Chondrocyte (in vitro differentiated cells): ENCODE measurements around the gene ARVCF. TPM values are rescaled to one million over a fixed set of nuclear protein-coding genes. Genes with fewer than 3 reads are reported as not detected.

Experiments
- DNase-seq: peaks from one replicate; pipeline ENCODE4 v3.0.0; 2021; ENCODE audit warnings: mixed read lengths, low spot score
- H3K27ac Mint-ChIP-seq: one replicate; pipeline ENCODE4 v1.8.0; 2021; ENCODE audit warnings: mild to moderate bottlenecking, moderate library complexity, mixed read lengths; ENCODE audit not compliant: unreplicated experiment
- H3K27me3 Mint-ChIP-seq: 2 replicates; pipeline ENCODE4 v1.8.0; 2021; ENCODE audit warnings: low read depth, mixed read lengths
- H3K36me3 Mint-ChIP-seq: 2 replicates; pipeline ENCODE4 v1.8.0; 2021; ENCODE audit warnings: low read depth, mixed read lengths
- H3K4me1 Mint-ChIP-seq: 2 replicates; pipeline ENCODE4 v1.8.0; 2021; ENCODE audit warnings: low read depth, mild to moderate bottlenecking, mixed read lengths
- H3K4me3 Mint-ChIP-seq: one replicate; pipeline ENCODE4 v1.8.0; 2021; ENCODE audit warnings: mild to moderate bottlenecking, moderate library complexity, mixed read lengths; ENCODE audit not compliant: unreplicated experiment
- H3K9me3 Mint-ChIP-seq: 2 replicates; pipeline ENCODE4 v1.8.0; 2021; ENCODE audit warnings: low read depth, mixed read lengths
- total RNA-seq: library from RNA; stranded (reverse); gene quantifications from 3 replicates; pipeline ENCODE4 v1.2.1, GENCODE V29; 2021
- TF ChIP-seq, protein P1 (sequence below): fragments of 200-600 bp; sonication (generic); IDR thresholded peaks from 2 replicates; pipeline ENCODE4 v1.5.0; 2021; ENCODE audit warnings: antibody characterized with exemption, mild to moderate bottlenecking, moderate library complexity

Gene ARVCF
- total RNA-seq, 1 donor from 2014 or later = 24.2 TPM

DNA sequence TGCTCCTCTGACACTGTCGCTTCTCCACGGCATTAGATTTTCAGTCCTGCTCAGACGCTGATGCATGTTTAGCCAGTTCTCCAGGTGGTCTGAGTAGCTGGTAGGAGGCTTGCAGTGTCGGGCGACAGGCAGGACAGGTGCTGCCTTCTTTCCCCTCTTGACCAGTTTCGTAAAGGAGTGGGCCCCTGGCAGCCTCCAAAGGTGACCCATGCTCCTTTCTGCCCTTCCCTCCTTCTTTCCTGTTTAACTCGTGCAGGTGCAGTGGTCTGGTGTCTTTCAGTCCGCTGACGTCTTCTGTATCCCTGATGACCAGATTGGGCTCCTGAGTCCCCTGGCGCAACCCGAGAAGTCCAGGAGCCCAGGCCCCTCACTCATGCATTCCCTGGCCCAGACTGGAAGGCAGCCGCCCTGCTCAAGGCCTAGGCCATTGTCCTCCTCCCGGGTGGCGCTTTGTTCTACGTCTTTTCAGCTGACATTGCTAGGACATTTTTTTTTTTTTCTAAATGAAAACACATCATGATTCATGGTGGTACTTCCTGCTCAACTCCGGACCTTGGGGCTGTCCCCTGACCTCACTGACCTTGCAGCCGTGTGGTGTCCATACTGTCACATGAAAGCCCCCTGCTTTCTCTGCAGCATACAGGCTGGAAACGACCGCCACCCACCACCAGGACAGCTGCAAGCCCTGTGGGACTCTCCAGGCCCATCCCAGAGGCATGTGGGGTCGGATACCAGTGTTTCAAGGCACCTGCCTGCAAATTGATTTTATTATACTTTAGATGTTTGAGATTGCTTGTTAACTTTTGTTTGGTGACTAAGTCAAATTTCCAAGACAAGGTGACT is 49.5 kb downstream of the ARVCF start:
- peaks cover 3% of the 10 kb centered on the region for H3K4me1 Mint-ChIP-seq
- TF ChIP-seq, protein P1, sequence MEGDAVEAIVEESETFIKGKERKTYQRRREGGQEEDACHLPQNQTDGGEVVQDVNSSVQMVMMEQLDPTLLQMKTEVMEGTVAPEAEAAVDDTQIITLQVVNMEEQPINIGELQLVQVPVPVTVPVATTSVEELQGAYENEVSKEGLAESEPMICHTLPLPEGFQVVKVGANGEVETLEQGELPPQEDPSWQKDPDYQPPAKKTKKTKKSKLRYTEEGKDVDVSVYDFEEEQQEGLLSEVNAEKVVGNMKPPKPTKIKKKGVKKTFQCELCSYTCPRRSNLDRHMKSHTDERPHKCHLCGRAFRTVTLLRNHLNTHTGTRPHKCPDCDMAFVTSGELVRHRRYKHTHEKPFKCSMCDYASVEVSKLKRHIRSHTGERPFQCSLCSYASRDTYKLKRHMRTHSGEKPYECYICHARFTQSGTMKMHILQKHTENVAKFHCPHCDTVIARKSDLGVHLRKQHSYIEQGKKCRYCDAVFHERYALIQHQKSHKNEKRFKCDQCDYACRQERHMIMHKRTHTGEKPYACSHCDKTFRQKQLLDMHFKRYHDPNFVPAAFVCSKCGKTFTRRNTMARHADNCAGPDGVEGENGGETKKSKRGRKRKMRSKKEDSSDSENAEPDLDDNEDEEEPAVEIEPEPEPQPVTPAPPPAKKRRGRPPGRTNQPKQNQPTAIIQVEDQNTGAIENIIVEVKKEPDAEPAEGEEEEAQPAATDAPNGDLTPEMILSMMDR = no peak
- no peaks in the 10 kb centered on the region for H3K9me3 Mint-ChIP-seq
- no peak overlapping the region for H3K4me3 Mint-ChIP-seq
- H3K36me3 Mint-ChIP-seq = peaks cover 5% of the 10 kb centered on the region
- H3K27ac Mint-ChIP-seq = no peak overlapping the region
- DNase-seq = no peak
- H3K27me3 Mint-ChIP-seq = no peaks in the 10 kb centered on the region

DNA sequence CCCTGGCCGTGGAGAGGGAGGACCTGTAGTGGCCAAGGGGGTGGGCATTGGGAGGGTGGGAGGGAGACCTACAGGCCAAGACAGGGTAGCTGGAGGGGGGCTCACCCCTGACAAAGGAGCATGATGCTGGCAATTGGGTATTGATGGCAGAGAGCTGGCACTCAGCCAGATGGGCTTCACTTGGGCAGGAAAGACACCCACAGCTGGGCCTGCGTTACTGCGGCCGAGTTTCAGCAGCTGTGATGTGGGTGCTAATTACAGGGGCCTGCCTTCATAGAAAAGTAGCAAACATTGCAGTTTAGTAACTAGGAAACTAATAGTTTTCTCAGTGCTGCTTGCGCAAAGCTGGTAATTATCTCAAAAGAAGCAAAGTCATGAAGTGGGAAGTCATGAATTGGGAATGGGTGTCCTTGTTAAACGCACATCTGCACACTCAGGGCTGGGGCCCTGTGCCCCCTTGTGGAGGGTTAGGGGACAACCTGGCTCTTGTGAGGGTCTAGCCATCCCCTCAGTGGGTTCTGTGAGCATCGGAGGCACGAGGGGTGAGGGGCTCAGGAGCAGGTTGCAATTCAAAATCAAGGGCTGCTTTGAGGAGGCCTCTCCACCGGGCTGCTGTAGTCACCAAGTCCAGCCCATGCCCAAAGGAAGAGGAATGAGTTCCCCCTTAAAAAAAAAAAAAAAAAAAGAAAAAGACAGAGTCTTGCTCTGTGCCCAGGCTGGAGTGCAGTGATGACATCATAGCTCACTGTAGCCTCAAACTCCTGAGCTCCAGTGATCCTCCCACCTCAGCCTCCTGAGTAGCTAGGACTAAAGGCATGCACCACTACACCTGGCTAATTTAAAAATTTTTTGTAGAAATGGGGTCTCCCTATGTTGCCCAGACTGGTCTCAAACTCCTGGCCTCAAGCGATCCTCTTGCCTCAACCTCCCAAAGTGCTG is 50.6 kb downstream of the ARVCF start:
- no peak for DNase-seq
- H3K27ac Mint-ChIP-seq = no peak overlapping the region
- H3K36me3 Mint-ChIP-seq = peaks cover 3% of the 10 kb centered on the region
- H3K27me3 Mint-ChIP-seq = no peaks in the 10 kb centered on the region
- H3K4me3 Mint-ChIP-seq = no peak overlapping the region
- TF ChIP-seq, protein P1 = peak; percentile 68
- no peaks in the 10 kb centered on the region for H3K9me3 Mint-ChIP-seq
- H3K4me1 Mint-ChIP-seq = peaks cover 3% of the 10 kb centered on the region

GRCh38 chr22:19964701-19965386 is 51.8 kb downstream of the ARVCF start:
- Mint-ChIP-seq H3K27ac (no peak overlapping the region), H3K4me1 (peaks cover 3% of the 10 kb centered on the region), H3K9me3 (no peaks in the 10 kb centered on the region), H3K4me3 (no peak overlapping the region), H3K36me3 (peaks cover 3% of the 10 kb centered on the region), H3K27me3 (no peaks in the 10 kb centered on the region)
- DNase-seq = no peak
- TF ChIP-seq, protein P1 = no peak

GRCh38 chr22:19963863-19964642 is 52.6 kb downstream of the ARVCF start:
- Mint-ChIP-seq H3K36me3 (peaks cover 3% of the 10 kb centered on the region), H3K4me3 (no peak overlapping the region), H3K27ac (no peak overlapping the region), H3K9me3 (no peaks in the 10 kb centered on the region), H3K27me3 (no peaks in the 10 kb centered on the region), H3K4me1 (peaks cover 3% of the 10 kb centered on the region)
- TF ChIP-seq, protein P1 = no peak
- DNase-seq = no peak
